HT-29 (cell line): ENCODE results near the gene LEPR. TPM values are rescaled to one million over a fixed set of nuclear protein-coding genes. Genes with fewer than 3 reads are reported as not detected.

Source experiments
- small RNA-seq: library from RNA; depleted of rRNA; stranded (forward); fragments of <200 nt; gene quantifications from one replicate; pipeline ENCODE3, GENCODE V24; 2014
- total RNA-seq: library from RNA; depleted of rRNA; stranded (reverse); fragments of >200 nt; shearing (Covaris generic); gene quantifications from 2 replicates; pipeline ENCODE4 v1.2.3, GENCODE V29; 2014; rRNA removed

Gene LEPR
- total RNA-seq, 1 experiment from 2014 or later = 0.53 TPM

Small RNA genes lying within 50 kb of the gene (small RNA-seq; reads per million reads assigned to genes)
- gene RNU2-15P = not detected

Other genes with a start within 250 kb of the LEPR start
- 0.08 and 0.10 TPM in 2 replicates for gene DNAJC6, start 111.1 kb upstream of the LEPR start, total RNA-seq
- 20.6 and 21.2 TPM in 2 replicates for gene LEPROT, start within 50 bp of the LEPR start, total RNA-seq